Fibroblast of lung (primary cell): ENCODE measurements around the gene VSTM2A. TPM values are rescaled to one million over a fixed set of nuclear protein-coding genes. Genes with fewer than 3 reads are reported as not detected.

Experiments used
- DNase-seq, 2 donors: peaks; one replicate each; pipeline versions ENCODE4 v3.0.0 to v3.0.0-alpha.2; 2010; ENCODE audit warnings: low read depth in 2 of 2
- H2AFZ ChIP-seq: 2 replicates; pipeline ENCODE4 v1.5.1; 2012; ENCODE audit warnings: low read length, control low read depth, inconsistent platforms
- H3K27ac ChIP-seq: 2 replicates; pipeline ENCODE4 v1.5.1; 2011; ENCODE audit warnings: low read length, control low read depth; ENCODE audit not compliant: insufficient read depth
- H3K27me3 ChIP-seq: 2 replicates; pipeline ENCODE4 v1.5.1; 2011; ENCODE audit warnings: mild to moderate bottlenecking, low read length; ENCODE audit not compliant: control insufficient read depth, insufficient read depth
- H3K36me3 ChIP-seq: 2 replicates; pipeline ENCODE4 v1.5.1; 2011; ENCODE audit warnings: low read length; ENCODE audit not compliant: control insufficient read depth, insufficient read depth
- H3K4me1 ChIP-seq: 2 replicates; pipeline ENCODE4 v1.5.1; 2011; ENCODE audit warnings: low read length; ENCODE audit not compliant: control insufficient read depth, insufficient read depth; ENCODE audit errors: extremely low read depth
- H3K4me2 ChIP-seq: 2 replicates; pipeline ENCODE4 v1.5.1; 2011; ENCODE audit warnings: low read length, control low read depth; ENCODE audit not compliant: insufficient read depth; ENCODE audit errors: extremely low read depth
- H3K4me3 ChIP-seq, 4 experiments: fragments of 200-600 bp in 1 of 4; sonication (generic) in 1 of 4; replicated peaks in 1 of 4; 2 replicates each; pipeline ENCODE4 v1.5.1; 2011 to 2016; ENCODE audit warnings: low read length in 4 of 4, low read depth in 3 of 4, mild to moderate bottlenecking in 3 of 4, control low read depth in 2 of 4, inconsistent platforms in 1 of 4, mixed read lengths in 1 of 4; ENCODE audit not compliant: insufficient read depth in 1 of 4; ENCODE audit errors: control extremely low read depth in 1 of 4
- H3K79me2 ChIP-seq: 2 replicates; pipeline ENCODE4 v1.5.1; 2012; ENCODE audit warnings: mild to moderate bottlenecking, low read length, inconsistent platforms; ENCODE audit not compliant: control insufficient read depth, insufficient read depth
- H3K9ac ChIP-seq: 2 replicates; pipeline ENCODE4 v1.5.1; 2011; ENCODE audit warnings: mild to moderate bottlenecking, low read length, control low read depth; ENCODE audit not compliant: insufficient read depth
- H3K9me3 ChIP-seq: 2 replicates; pipeline ENCODE4 v1.5.1; 2012; ENCODE audit warnings: low read depth, low read length; ENCODE audit not compliant: control insufficient read depth, insufficient read depth
- H4K20me1 ChIP-seq: 2 replicates; pipeline ENCODE4 v1.5.1; 2011; ENCODE audit warnings: low read length; ENCODE audit not compliant: control insufficient read depth, insufficient read depth; ENCODE audit errors: extremely low read depth
- CTCF ChIP-seq, 2 donors: IDR thresholded peaks in 1 of 2; conservative IDR thresholded peaks in 1 of 2; 1 replicate in 1 of 2; 2 replicates in 1 of 2; pipeline ENCODE4 v1.5.1; 2011 to 2012; ENCODE audit warnings: low read length in 2 of 2, control low read depth in 1 of 2, inconsistent platforms in 1 of 2, low read depth in 1 of 2, mild to moderate bottlenecking in 1 of 2
- EZH2 ChIP-seq: IDR thresholded peaks from 2 replicates; pipeline ENCODE4 v1.5.1; 2012; ENCODE audit warnings: low read length, control low read depth, mild to moderate bottlenecking; ENCODE audit errors: missing control alignments
- polyA plus RNA-seq, 2 donors: library from polyadenylated mRNA; depleted of rRNA in 1 of 2; stranded (reverse) in 1 of 2; unstranded in 1 of 2; fragments of >200 nt; gene quantifications; 2 replicates each; pipeline ENCODE4 v1.2.1, GENCODE V29; 2011 to 2012; ENCODE audit warnings: missing spikeins in 1 of 2
- total RNA-seq: library from RNA; depleted of rRNA; stranded (reverse); fragments of >200 nt; gene quantifications from 2 replicates; pipeline ENCODE4 v1.2.1, GENCODE V29; 2014

Gene VSTM2A
- total and polyA plus RNA-seq, 2 donors (not counting 1 experiment from before 2014, with no cell fraction given), result not detected

- H2AFZ ChIP-seq, result no peak overlapping the region
- TF ChIP-seq EZH2 (no peak), CTCF (conservative IDR thresholded peaks at IDR 0.05 in 1 of 2, IDR thresholded peaks at IDR 0.05 in 1 of 2; ENCODE audit: low read depth in 1 of 2, low read length in 2 of 2) (no peak)
- H3K27ac ChIP-seq, result no peak overlapping the region
- no peak for DNase-seq
- H3K79me2 ChIP-seq, result no peaks in the 10 kb centered on the region
- H4K20me1 ChIP-seq, result no peaks in the 10 kb centered on the region
- H3K4me1 ChIP-seq, result no peaks in the 10 kb centered on the region
- H3K9me3 ChIP-seq, result no peaks in the 10 kb centered on the region
- H3K9ac ChIP-seq, result no peak overlapping the region
- no peaks in the 10 kb centered on the region for H3K36me3 ChIP-seq
- no peak overlapping the region for H3K4me2 ChIP-seq
- H3K4me3 ChIP-seq, result no peak overlapping the region
- H3K27me3 ChIP-seq, result no peaks in the 10 kb centered on the region
These were observed 21.2 kb downstream of the VSTM2A start for GRCh38 chr7:54563329-54563916.

GRCh38 chr7:54565432-54565831 lies 23.3 kb downstream of the VSTM2A start:
- H4K20me1 ChIP-seq, result no peaks in the 10 kb centered on the region
- H3K36me3 ChIP-seq, result no peaks in the 10 kb centered on the region
- H3K4me2 ChIP-seq, result no peak overlapping the region
- no peak overlapping the region for H2AFZ ChIP-seq
- no peaks in the 10 kb centered on the region for H3K4me1 ChIP-seq
- DNase-seq, result no peak
- no peak overlapping the region for H3K4me3 ChIP-seq
- H3K9me3 ChIP-seq, result no peaks in the 10 kb centered on the region
- H3K79me2 ChIP-seq, result no peaks in the 10 kb centered on the region
- H3K27ac ChIP-seq, result no peak overlapping the region
- no peaks in the 10 kb centered on the region for H3K27me3 ChIP-seq
- no peak overlapping the region for H3K9ac ChIP-seq
- TF ChIP-seq CTCF (conservative IDR thresholded peaks at IDR 0.05 in 1 of 2, IDR thresholded peaks at IDR 0.05 in 1 of 2; ENCODE audit: low read depth in 1 of 2, low read length in 2 of 2), result no peak
- no peak for TF ChIP-seq EZH2

GRCh38 chr7:54581511-54581910 lies 39.3 kb downstream of the VSTM2A start:
- Histone ChIP-seq H3K79me2 (no peaks in the 10 kb centered on the region), H4K20me1 (no peaks in the 10 kb centered on the region), H2AFZ (no peak overlapping the region), H3K9me3 (no peaks in the 10 kb centered on the region), H3K4me3 (no peak overlapping the region), H3K27ac (no peak overlapping the region), H3K4me1 (no peaks in the 10 kb centered on the region), H3K9ac (no peak overlapping the region), H3K27me3 (no peaks in the 10 kb centered on the region), H3K36me3 (no peaks in the 10 kb centered on the region), H3K4me2 (no peak overlapping the region)
- TF ChIP-seq EZH2, result no peak
- TF ChIP-seq CTCF (conservative IDR thresholded peaks at IDR 0.05 in 1 of 2, IDR thresholded peaks at IDR 0.05 in 1 of 2; ENCODE audit: low read depth in 1 of 2, low read length in 2 of 2), result no peak
- DNase-seq, result peak in 1 of 2 donors; percentile 4
